Skeletal muscle satellite cell (primary cell): Measurements from ENCODE around the gene WT1. TPM values are rescaled to one million over a fixed set of nuclear protein-coding genes. Genes with fewer than 3 reads are reported as not detected.

Experiments
- H3K27me3 ChIP-seq: 2 replicates; pipeline ENCODE4 v1.7.0; 2013; ENCODE audit warnings: low read length; ENCODE audit not compliant: control insufficient read depth, insufficient read depth
- H3K36me3 ChIP-seq: 2 replicates; pipeline ENCODE4 v1.7.0; 2013; ENCODE audit warnings: mild to moderate bottlenecking, control low read depth, low read length; ENCODE audit not compliant: insufficient read depth
- H3K4me1 ChIP-seq: 2 replicates; pipeline ENCODE4 v1.7.0; 2013; ENCODE audit warnings: low read length; ENCODE audit not compliant: control insufficient read depth, insufficient read depth
- H3K4me2 ChIP-seq: 2 replicates; pipeline ENCODE4 v1.7.0; 2013; ENCODE audit warnings: mild to moderate bottlenecking, low read length
- H3K4me3 ChIP-seq: 2 replicates; pipeline ENCODE4 v1.7.0; 2013; ENCODE audit warnings: low read length
- H3K9ac ChIP-seq: 2 replicates; pipeline ENCODE4 v1.7.0; 2013; ENCODE audit warnings: mild to moderate bottlenecking, low read depth, low read length, moderate library complexity
- H3K9me3 ChIP-seq: replicated peaks from 2 replicates; pipeline ENCODE4 v1.7.0; 2013; ENCODE audit warnings: mild to moderate bottlenecking, control low read depth, low read length
- small RNA-seq: library from RNA; depleted of rRNA; stranded (forward); fragments of <200 nt; gene quantifications from one replicate; pipeline ENCODE3, GENCODE V24; 2012

The WT1 gene

GRCh38 chr11:32341620-32342613 lies 93.4 kb downstream of the WT1 start:
- no peaks in the 10 kb centered on the region for H3K36me3 ChIP-seq
- no peak overlapping the region for H3K4me2 ChIP-seq
- no peak overlapping the region for H3K4me3 ChIP-seq
- H3K27me3 ChIP-seq: peaks cover 4% of the 10 kb centered on the region
- no peaks in the 10 kb centered on the region for H3K9me3 ChIP-seq
- no peaks in the 10 kb centered on the region for H3K4me1 ChIP-seq
- no peak overlapping the region for H3K9ac ChIP-seq

DNA sequence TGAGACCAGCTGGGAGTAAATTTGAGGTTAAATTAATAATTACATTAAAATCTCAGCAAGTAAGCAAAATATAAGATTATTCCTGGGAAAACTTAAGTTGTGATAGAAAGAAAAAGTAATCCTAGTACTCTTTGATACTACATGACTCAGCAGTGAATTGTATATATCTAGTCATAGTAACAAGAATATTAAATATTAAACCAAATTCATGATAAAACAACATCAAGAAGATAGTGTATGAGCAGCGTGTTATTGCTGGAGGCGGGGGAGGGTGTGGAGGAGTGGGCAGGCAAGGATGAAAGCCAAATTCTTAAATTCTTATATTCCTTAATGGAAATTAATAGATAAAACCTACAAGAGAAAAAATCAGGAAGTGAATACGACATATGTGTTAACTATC lies 95.2 kb downstream of the WT1 start:
- Histone ChIP-seq H3K36me3 (no peaks in the 10 kb centered on the region), H3K4me1 (no peaks in the 10 kb centered on the region), H3K9me3 (no peaks in the 10 kb centered on the region), H3K4me2 (no peak overlapping the region), H3K27me3 (peaks cover 3% of the 10 kb centered on the region), H3K9ac (no peak overlapping the region), H3K4me3 (no peak overlapping the region)

Small RNAs within 50 kb of the gene (small RNA-seq; reads per million reads assigned to genes)
- not detected for gene RF02204
- gene RF02205: not detected
